GM08714 (cell line): ENCODE measurements around the gene DCAF5.

Source experiments
- H3K4me3 ChIP-seq: fragments of 200-500 bp; sonication (Bioruptor generic); 2 replicates; pipeline ENCODE4 v1.5.1; 2014; ENCODE audit warnings: mild to moderate bottlenecking, low read length, inconsistent platforms
- ZNF274 ChIP-seq: IDR thresholded peaks from 2 replicates; pipeline ENCODE4 v1.6.1; 2012; ENCODE audit warnings: mild to moderate bottlenecking, low read depth, low read length

Gene DCAF5

GRCh38 chr14:69131176-69131575 is 21.7 kb downstream of the DCAF5 start:
- no peak for TF ChIP-seq ZNF274
- H3K4me3 ChIP-seq: no peak overlapping the region

- no peak overlapping the region for H3K4me3 ChIP-seq
- no peak for TF ChIP-seq ZNF274
Measured at GRCh38 chr14:69129264-69129880, 23.5 kb downstream of the DCAF5 start.

GRCh38 chr14:69118305-69118704 is 34.6 kb downstream of the DCAF5 start:
- H3K4me3 ChIP-seq: no peak overlapping the region
- no peak for TF ChIP-seq ZNF274

- no peak for TF ChIP-seq ZNF274
- no peak overlapping the region for H3K4me3 ChIP-seq
Measured at GRCh38 chr14:69117020-69117767, 35.7 kb downstream of the DCAF5 start.

- no peak overlapping the region for H3K4me3 ChIP-seq
- TF ChIP-seq ZNF274: no peak
Measured at GRCh38 chr14:69115407-69116185, 37.3 kb downstream of the DCAF5 start.

GRCh38 chr14:69114763-69115162 is 38.2 kb downstream of the DCAF5 start:
- no peak for TF ChIP-seq ZNF274
- no peak overlapping the region for H3K4me3 ChIP-seq

GRCh38 chr14:69108358-69108757 is 44.6 kb downstream of the DCAF5 start:
- H3K4me3 ChIP-seq: no peak overlapping the region
- TF ChIP-seq ZNF274: no peak

GRCh38 chr14:69107407-69108003 is 45.4 kb downstream of the DCAF5 start:
- no peak overlapping the region for H3K4me3 ChIP-seq
- no peak for TF ChIP-seq ZNF274

- H3K4me3 ChIP-seq: no peak overlapping the region
- TF ChIP-seq ZNF274: no peak
Measured at GRCh38 chr14:69106451-69106850, 46.5 kb downstream of the DCAF5 start.

GRCh38 chr14:69105326-69105725 is 47.6 kb downstream of the DCAF5 start:
- no peak for TF ChIP-seq ZNF274
- no peak overlapping the region for H3K4me3 ChIP-seq

- TF ChIP-seq ZNF274: no peak
- H3K4me3 ChIP-seq: no peak overlapping the region
Measured at GRCh38 chr14:69101331-69101826, 51.5 kb downstream of the DCAF5 start.

GRCh38 chr14:69097974-69098373 is 54.9 kb downstream of the DCAF5 start:
- no peak overlapping the region for H3K4me3 ChIP-seq
- no peak for TF ChIP-seq ZNF274

GRCh38 chr14:69096781-69097475 is 56.0 kb downstream of the DCAF5 start:
- no peak overlapping the region for H3K4me3 ChIP-seq
- no peak for TF ChIP-seq ZNF274

GRCh38 chr14:69096246-69096645 is 56.7 kb downstream of the DCAF5 start:
- no peak overlapping the region for H3K4me3 ChIP-seq
- TF ChIP-seq ZNF274: no peak

- no peak for TF ChIP-seq ZNF274
- H3K4me3 ChIP-seq: no peak overlapping the region
Measured at GRCh38 chr14:69094481-69094880, 58.4 kb downstream of the DCAF5 start.
